Measurements from ENCODE around the gene NFIL3. TPM values are rescaled to one million over a fixed set of nuclear protein-coding genes. Genes with fewer than 3 reads are reported as not detected.

NFIL3 gene
- total and polyA plus RNA-seq, 2 of the 4 experiments (the other 2 are of a cell fraction): 27.6 to 27.7 TPM

DNA sequence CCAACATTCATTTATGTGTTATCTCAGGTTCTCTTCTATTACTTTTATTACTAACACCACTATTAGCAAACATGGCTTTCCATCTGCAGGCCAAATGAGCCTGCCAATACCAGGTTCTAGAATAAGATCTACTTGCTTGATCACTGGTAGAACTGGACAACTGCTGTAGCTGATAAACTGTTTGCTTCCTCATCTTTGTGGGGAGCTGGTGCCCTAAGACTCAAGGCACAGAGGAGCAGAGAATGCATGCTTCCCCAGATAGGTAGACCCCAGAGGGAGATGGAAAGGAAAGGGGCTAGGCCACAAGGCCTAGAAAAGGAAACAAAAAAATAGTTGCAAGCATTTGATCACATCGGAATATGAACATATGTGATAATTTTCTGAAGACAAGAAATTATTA, 31.2 kb downstream of the NFIL3 start:
- Histone ChIP-seq H3K9ac (ENCODE audit: low read depth, low read length) (no peak overlapping the region), H3K9me1 (ENCODE audit: insufficient read depth, low read length) (peaks cover 8% of the 10 kb centered on the region; the same call in 1 of the 2 replicates), H4K8ac (ENCODE audit: low read depth in 2 of 2, low read length in 2 of 2) (no peak overlapping the region), H3K4me2 (ENCODE audit: low read depth, low read length) (no peak overlapping the region), H2BK120ac (ENCODE audit: low read depth, low read length) (no peak overlapping the region), H2AK9ac (replicated peaks; ENCODE audit: low read depth, low read length, poor library complexity) (no peak overlapping the region), H3K27ac (ENCODE audit: insufficient read depth, low read length) (no peak overlapping the region), H3K9me3 (ENCODE audit: control insufficient read depth, insufficient read depth, low read length) (no peaks in the 10 kb centered on the region), H2AFZ (replicated peaks; ENCODE audit: low read length, poor library complexity) (no peak overlapping the region), H2BK20ac (ENCODE audit: low read depth, low read length) (no peak overlapping the region), H3K4me3 (ENCODE audit: insufficient read depth, low read depth, low read length) (no peak overlapping the region), H4K5ac (ENCODE audit: low read depth, low read length) (no peak overlapping the region), H3K4me1 (ENCODE audit: control insufficient read depth, insufficient read depth, low read length) (peaks cover 9% of the 10 kb centered on the region), H3K36me3 (ENCODE audit: control insufficient read depth, insufficient read depth, low read length) (no peaks in the 10 kb centered on the region), H3K23ac (ENCODE audit: low read depth, low read length) (no peak overlapping the region), H4K91ac (ENCODE audit: insufficient read depth, low read depth, low read length) (no peak overlapping the region), H3K4ac (ENCODE audit: low read depth, low read length) (no peak overlapping the region), H3K56ac (ENCODE audit: extremely low read depth, insufficient read depth, low read length) (no peak overlapping the region), H2AK5ac (ENCODE audit: low read depth, low read length) (peak overlapping the region; percentile 66; the same call in 1 of the 2 replicates), H3K18ac (ENCODE audit: low read depth, low read length) (no peak overlapping the region), H3K27me3 (ENCODE audit: control insufficient read depth, insufficient read depth, low read length) (no peaks in the 10 kb centered on the region), H4K20me1 (ENCODE audit: insufficient read depth, low read length) (no peaks in the 10 kb centered on the region), H3K79me1 (ENCODE audit: low read depth in 1 of 2, low read length in 2 of 2) (peaks cover 0 to 4% of the 10 kb centered on the region in 2 experiments; a peak in 1 of 4 replicates), H2BK5ac (ENCODE audit: low read depth, low read length, poor library complexity, severe bottlenecking) (no peak overlapping the region), H2BK15ac (ENCODE audit: low read depth, low read length) (no peak overlapping the region), H3K14ac (replicated peaks; ENCODE audit: low read depth, low read length) (no peak overlapping the region)
- dilution Hi-C loops (cut with HindIII; ENCODE audit: low sequenced_read_pairs, unreplicated experiment) (no loop called here), intact Hi-C loops (cut with micrococcal nuclease) (no loop called here), in situ Hi-C loops (cut with MboI; ENCODE audit: low sequenced_read_pairs) (no loop called here)
- POLR2A ChIA-PET (ENCODE audit: unreplicated experiment): no interaction called here
- BruUV-seq (replicated peaks): no TSS peak
- CTCF ChIA-PET: no interaction called here
- TF ChIP-seq MAFK (IDR thresholded peaks at IDR 0.05; ENCODE audit: low read depth, low read length) (no peak), FOS (IDR thresholded peaks at IDR 0.05; ENCODE audit: low read depth, low read length) (no peak)
- no peak for DNase-seq
- no peak for ATAC-seq (ENCODE audit: low read depth)
- no CpG with 5 or more reads among the region's 1 CpG for WGBS, 2 experiments (ENCODE audit: extremely low coverage in 2 of 2, insufficient read length in 1 of 2)
